ENCODE data around the gene ATF6.

DNA sequence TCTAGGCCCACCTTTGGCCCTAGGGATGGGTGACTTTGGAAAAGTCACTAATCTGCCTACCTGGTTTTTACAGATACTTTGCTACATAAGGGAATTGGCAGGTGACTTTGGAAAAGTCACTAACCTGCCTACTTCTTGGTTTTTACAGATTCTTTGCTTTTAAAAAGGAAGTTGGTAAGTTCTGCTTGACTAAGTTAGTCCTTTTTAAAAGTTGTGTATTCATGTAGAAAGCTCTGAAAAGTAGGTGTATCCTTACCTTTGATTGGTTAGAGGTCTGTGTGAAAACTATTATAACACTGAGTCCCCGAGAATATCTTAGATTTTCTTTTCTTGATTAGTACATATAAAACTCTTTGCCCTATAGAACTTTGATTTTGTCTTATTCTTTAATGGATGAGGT, 12.4 kb downstream of the ATF6 start:
- TF ChIP-seq NFRKB (IDR thresholded peaks at IDR 0.05): no peak
- no peak for TF ChIP-seq SP1 (IDR thresholded peaks at IDR 0.05)
- no peak for TF ChIP-seq FOXA1 (IDR thresholded peaks at IDR 0.05)

Measured in HEK293T (cell line).